HepG2 (cell line): ENCODE results near the gene PAK2. TPM values are rescaled to one million over a fixed set of nuclear protein-coding genes. Genes with fewer than 3 reads are reported as not detected.

Source experiments
- CREM ChIP-seq, 2 experiments: sonication (generic) in 1 of 2; formaldehyde crosslinking in 1 of 2; IDR thresholded peaks; 2 replicates each; pipeline versions ENCODE4 v1.4.0 to v1.6.1; 2016 to 2020; ENCODE audit warnings: antibody characterized with exemption in 1 of 2, mild to moderate bottlenecking in 1 of 2, missing genetic modification reagents in 1 of 2
- HMGA1 ChIP-seq: sonication (generic); formaldehyde crosslinking; conservative IDR thresholded peaks from 2 replicates; pipeline ENCODE4 v1.4.0; 2020; ENCODE audit warnings: missing genetic modification reagents
- HOXD1 ChIP-seq: sonication (generic); formaldehyde crosslinking; IDR thresholded peaks from 2 replicates; pipeline ENCODE4 v1.5.0; 2020; ENCODE audit warnings: missing genetic modification reagents
- PHB2 ChIP-seq: fragments of 450-650 bp; IDR thresholded peaks from 2 replicates; pipeline ENCODE4 v1.6.1; 2018; ENCODE audit not compliant: partially characterized antibody
- PHF21A ChIP-seq: sonication (generic); formaldehyde crosslinking; IDR thresholded peaks from 2 replicates; pipeline ENCODE4 v1.5.0; 2020; ENCODE audit warnings: mild to moderate bottlenecking, missing genetic modification reagents
- SNAPC2 ChIP-seq: sonication (generic); formaldehyde crosslinking; IDR thresholded peaks from 2 replicates; pipeline ENCODE4 v1.8.1; 2022; ENCODE audit warnings: mild to moderate bottlenecking, missing genetic modification reagents
- YEATS4 ChIP-seq: sonication (generic); formaldehyde crosslinking; IDR thresholded peaks from 2 replicates; pipeline ENCODE4 v1.4.0; 2020; ENCODE audit warnings: missing genetic modification reagents, borderline replicate concordance
- ZMYM4 ChIP-seq: sonication (generic); formaldehyde crosslinking; IDR thresholded peaks from 2 replicates; pipeline ENCODE4 v1.8.1; 2023; ENCODE audit warnings: mild to moderate bottlenecking, missing genetic modification reagents
- ZNF232 ChIP-seq: sonication (generic); formaldehyde crosslinking; IDR thresholded peaks from 2 replicates; pipeline ENCODE4 v1.4.0; 2020; ENCODE audit warnings: missing genetic modification reagents, borderline replicate concordance
- ZNF274 ChIP-seq: sonication (generic); formaldehyde crosslinking; IDR thresholded peaks from 2 replicates; pipeline ENCODE4 v1.5.1; 2020; ENCODE audit warnings: mild to moderate bottlenecking, missing genetic modification reagents
- ZNF383 ChIP-seq: sonication (generic); formaldehyde crosslinking; IDR thresholded peaks from 2 replicates; pipeline ENCODE4 v1.4.0; 2020; ENCODE audit warnings: missing genetic modification reagents, mild to moderate bottlenecking, borderline replicate concordance
- ZNF501 ChIP-seq: sonication (generic); formaldehyde crosslinking; IDR thresholded peaks from 2 replicates; pipeline ENCODE4 v1.5.1; 2020; ENCODE audit warnings: mild to moderate bottlenecking, moderate library complexity, missing genetic modification reagents
- ZNF766 ChIP-seq: sonication (generic); formaldehyde crosslinking; IDR thresholded peaks from 2 replicates; pipeline ENCODE4 v1.5.0; 2020; ENCODE audit warnings: missing genetic modification reagents, borderline replicate concordance
- ZSCAN9 ChIP-seq: IDR thresholded peaks from 2 replicates; pipeline ENCODE4 v1.6.1; 2016; ENCODE audit warnings: borderline replicate concordance
- polyA plus RNA-seq, 8 experiments: library from polyadenylated mRNA; depleted of rRNA in 3 of 8; stranded (reverse) in 7 of 8; unstranded in 1 of 8; fragments of >200 nt; fragmentation: Illumina TruSeq in 4 of 8; extraction: Trizol in 4 of 8; gene quantifications; 2 replicates each; pipeline versions ENCODE4 v1.2.1 to v1.2.3, GENCODE V29; 2011 to 2016; ENCODE audit warnings: low read depth in 4 of 8, missing spikeins in 1 of 8, mixed read lengths in 1 of 8; ENCODE audit not compliant: insufficient read depth in 1 of 8
- total RNA-seq, 5 experiments: library from RNA; depleted of rRNA; stranded (reverse); fragments of >200 nt; fragmentation: Illumina TruSeq; extraction: Trizol; gene quantifications; 2 replicates each; pipeline ENCODE4 v1.2.3, GENCODE V29; 2016; ENCODE audit warnings: low read depth in 1 of 5
- TF ChIP-seq, protein P1 (sequence below): fragments of 450-650 bp; IDR thresholded peaks from 2 replicates; pipeline ENCODE4 v1.6.1; 2017; ENCODE audit warnings: mild to moderate bottlenecking
- TF ChIP-seq, protein P2 (sequence below): sonication (generic); formaldehyde crosslinking; IDR thresholded peaks from 2 replicates; pipeline ENCODE4 v1.5.1; 2020; ENCODE audit warnings: mild to moderate bottlenecking, missing genetic modification reagents, borderline replicate concordance
- TF ChIP-seq, protein P3 (sequence below): fragments of 450-650 bp; IDR thresholded peaks from 2 replicates; pipeline ENCODE4 v1.6.1; 2017
- TF ChIP-seq, protein P4 (sequence below): IDR thresholded peaks from 2 replicates; pipeline ENCODE4 v1.6.1; 2012; ENCODE audit warnings: inconsistent platforms

The PAK2 gene
- total and polyA plus RNA-seq, 2 of the 13 experiments (the other 11 are each of a cell fraction or from before 2014, with no cell fraction given), result 23.0 to 24.7 TPM

DNA sequence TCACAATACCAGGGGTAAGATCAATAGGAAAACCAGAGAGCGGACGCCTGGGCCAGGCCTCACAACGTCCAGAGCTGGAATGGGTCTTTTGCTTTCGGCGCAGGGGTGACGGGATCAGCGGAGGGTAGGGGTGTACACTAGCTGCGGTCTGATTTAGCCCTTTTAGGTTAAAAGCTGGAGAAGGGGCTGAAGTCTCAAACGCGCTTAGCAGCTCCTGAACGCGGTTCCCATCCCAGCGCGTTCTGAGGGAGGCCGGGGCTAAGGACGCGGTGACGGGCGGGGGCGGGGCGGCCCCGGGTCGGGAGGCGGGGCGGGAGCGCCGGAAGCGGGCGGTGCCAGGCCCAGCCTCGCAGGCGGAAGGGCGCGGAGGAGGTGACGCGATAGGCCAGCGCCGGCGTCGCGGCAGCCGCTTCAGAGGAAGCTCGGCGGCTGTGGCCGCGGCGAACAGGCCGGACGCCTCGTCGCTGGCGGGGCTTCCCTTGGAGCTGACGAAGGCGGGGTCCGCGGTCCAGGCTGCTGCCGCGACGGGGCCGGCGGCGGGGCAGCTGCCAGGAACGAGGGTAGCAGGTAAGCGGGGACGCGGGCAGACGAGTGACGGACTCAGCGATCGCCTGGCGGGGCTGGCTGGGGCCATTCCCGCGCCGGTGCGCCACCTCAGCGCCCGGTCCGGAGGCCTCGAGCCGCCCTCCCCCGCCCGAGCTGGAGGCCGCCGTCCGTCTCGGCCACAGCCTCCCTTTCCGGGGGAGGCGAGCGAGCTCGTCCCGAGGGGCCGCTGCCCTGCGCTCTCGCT, 128.0 kb downstream of the PAK2 start, which contains the start of gene SENP5 (continued):
- TF ChIP-seq, protein P1, sequence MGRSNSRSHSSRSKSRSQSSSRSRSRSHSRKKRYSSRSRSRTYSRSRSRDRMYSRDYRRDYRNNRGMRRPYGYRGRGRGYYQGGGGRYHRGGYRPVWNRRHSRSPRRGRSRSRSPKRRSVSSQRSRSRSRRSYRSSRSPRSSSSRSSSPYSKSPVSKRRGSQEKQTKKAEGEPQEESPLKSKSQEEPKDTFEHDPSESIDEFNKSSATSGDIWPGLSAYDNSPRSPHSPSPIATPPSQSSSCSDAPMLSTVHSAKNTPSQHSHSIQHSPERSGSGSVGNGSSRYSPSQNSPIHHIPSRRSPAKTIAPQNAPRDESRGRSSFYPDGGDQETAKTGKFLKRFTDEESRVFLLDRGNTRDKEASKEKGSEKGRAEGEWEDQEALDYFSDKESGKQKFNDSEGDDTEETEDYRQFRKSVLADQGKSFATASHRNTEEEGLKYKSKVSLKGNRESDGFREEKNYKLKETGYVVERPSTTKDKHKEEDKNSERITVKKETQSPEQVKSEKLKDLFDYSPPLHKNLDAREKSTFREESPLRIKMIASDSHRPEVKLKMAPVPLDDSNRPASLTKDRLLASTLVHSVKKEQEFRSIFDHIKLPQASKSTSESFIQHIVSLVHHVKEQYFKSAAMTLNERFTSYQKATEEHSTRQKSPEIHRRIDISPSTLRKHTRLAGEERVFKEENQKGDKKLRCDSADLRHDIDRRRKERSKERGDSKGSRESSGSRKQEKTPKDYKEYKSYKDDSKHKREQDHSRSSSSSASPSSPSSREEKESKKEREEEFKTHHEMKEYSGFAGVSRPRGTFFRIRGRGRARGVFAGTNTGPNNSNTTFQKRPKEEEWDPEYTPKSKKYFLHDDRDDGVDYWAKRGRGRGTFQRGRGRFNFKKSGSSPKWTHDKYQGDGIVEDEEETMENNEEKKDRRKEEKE, result no peak
- 0 out of 2 replicates have a peak, but pooled peaks have one; percentile 44 for TF ChIP-seq SNAPC2 (CRISPR knock-in tag)
- no peak; the same call in 1 of the 2 replicates for TF ChIP-seq ZNF232 (CRISPR knock-in tag)
- TF ChIP-seq ZNF501 (CRISPR knock-in tag), result 0 out of 2 replicates have a peak, but pooled peaks have one; percentile 22
- TF ChIP-seq HMGA1, result no peak
- TF ChIP-seq, protein P2, sequence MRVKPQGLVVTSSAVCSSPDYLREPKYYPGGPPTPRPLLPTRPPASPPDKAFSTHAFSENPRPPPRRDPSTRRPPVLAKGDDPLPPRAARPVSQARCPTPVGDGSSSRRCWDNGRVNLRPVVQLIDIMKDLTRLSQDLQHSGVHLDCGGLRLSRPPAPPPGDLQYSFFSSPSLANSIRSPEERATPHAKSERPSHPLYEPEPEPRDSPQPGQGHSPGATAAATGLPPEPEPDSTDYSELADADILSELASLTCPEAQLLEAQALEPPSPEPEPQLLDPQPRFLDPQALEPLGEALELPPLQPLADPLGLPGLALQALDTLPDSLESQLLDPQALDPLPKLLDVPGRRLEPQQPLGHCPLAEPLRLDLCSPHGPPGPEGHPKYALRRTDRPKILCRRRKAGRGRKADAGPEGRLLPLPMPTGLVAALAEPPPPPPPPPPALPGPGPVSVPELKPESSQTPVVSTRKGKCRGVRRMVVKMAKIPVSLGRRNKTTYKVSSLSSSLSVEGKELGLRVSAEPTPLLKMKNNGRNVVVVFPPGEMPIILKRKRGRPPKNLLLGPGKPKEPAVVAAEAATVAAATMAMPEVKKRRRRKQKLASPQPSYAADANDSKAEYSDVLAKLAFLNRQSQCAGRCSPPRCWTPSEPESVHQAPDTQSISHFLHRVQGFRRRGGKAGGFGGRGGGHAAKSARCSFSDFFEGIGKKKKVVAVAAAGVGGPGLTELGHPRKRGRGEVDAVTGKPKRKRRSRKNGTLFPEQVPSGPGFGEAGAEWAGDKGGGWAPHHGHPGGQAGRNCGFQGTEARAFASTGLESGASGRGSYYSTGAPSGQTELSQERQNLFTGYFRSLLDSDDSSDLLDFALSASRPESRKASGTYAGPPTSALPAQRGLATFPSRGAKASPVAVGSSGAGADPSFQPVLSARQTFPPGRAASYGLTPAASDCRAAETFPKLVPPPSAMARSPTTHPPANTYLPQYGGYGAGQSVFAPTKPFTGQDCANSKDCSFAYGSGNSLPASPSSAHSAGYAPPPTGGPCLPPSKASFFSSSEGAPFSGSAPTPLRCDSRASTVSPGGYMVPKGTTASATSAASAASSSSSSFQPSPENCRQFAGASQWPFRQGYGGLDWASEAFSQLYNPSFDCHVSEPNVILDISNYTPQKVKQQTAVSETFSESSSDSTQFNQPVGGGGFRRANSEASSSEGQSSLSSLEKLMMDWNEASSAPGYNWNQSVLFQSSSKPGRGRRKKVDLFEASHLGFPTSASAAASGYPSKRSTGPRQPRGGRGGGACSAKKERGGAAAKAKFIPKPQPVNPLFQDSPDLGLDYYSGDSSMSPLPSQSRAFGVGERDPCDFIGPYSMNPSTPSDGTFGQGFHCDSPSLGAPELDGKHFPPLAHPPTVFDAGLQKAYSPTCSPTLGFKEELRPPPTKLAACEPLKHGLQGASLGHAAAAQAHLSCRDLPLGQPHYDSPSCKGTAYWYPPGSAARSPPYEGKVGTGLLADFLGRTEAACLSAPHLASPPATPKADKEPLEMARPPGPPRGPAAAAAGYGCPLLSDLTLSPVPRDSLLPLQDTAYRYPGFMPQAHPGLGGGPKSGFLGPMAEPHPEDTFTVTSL (CRISPR knock-in tag), result 0 out of 2 replicates have a peak, but pooled peaks have one; percentile 33
- TF ChIP-seq, protein P3, sequence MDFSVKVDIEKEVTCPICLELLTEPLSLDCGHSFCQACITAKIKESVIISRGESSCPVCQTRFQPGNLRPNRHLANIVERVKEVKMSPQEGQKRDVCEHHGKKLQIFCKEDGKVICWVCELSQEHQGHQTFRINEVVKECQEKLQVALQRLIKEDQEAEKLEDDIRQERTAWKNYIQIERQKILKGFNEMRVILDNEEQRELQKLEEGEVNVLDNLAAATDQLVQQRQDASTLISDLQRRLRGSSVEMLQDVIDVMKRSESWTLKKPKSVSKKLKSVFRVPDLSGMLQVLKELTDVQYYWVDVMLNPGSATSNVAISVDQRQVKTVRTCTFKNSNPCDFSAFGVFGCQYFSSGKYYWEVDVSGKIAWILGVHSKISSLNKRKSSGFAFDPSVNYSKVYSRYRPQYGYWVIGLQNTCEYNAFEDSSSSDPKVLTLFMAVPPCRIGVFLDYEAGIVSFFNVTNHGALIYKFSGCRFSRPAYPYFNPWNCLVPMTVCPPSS, result no peak
- TF ChIP-seq PHF21A (CRISPR knock-in tag), result peak; percentile 75
- peak; percentile 77 for TF ChIP-seq YEATS4 (CRISPR knock-in tag)
- TF ChIP-seq ZNF274 (CRISPR knock-in tag), result 0 out of 2 replicates have a peak, but pooled peaks have one; percentile 43
- TF ChIP-seq ZNF383, result no peak
- peak; percentile 81 for TF ChIP-seq ZMYM4 (CRISPR knock-in tag)
- TF ChIP-seq CREM (IDR thresholded peaks at IDR 0.05), result peak; percentile 70
- peak; percentile 62 for TF ChIP-seq CREM (CRISPR knock-in tag; IDR thresholded peaks at IDR 0.05)
- no peak for TF ChIP-seq ZSCAN9 (CRISPR knock-in tag)
- TF ChIP-seq HOXD1 (CRISPR knock-in tag), result no peak
- TF ChIP-seq ZNF766 (CRISPR knock-in tag), result peak; percentile 53; the same call in 1 of the 2 replicates
- TF ChIP-seq, protein P4, sequence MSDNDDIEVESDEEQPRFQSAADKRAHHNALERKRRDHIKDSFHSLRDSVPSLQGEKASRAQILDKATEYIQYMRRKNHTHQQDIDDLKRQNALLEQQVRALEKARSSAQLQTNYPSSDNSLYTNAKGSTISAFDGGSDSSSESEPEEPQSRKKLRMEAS, result peak; percentile 56
- no peak for TF ChIP-seq PHB2
